Fibroblast of peridontal ligament (primary cell): ENCODE measurements around the gene ADK.
A peak's percentile ranks its signal among the peaks of the same experiment; 100 is the strongest.

ENCODE experiments used
- DNase-seq: peaks from one replicate; pipeline ENCODE4 v3.0.0-alpha.2; 2010; ENCODE audit errors: extremely low read depth

Gene ADK

GRCh38 chr10:74672430-74673165 is 521.6 kb downstream of the ADK start:
- DNase-seq, result no peak

GRCh38 chr10:74674927-74675326 is 523.9 kb downstream of the ADK start:
- no peak for DNase-seq

GRCh38 chr10:74675484-74675883 is 524.5 kb downstream of the ADK start:
- DNase-seq, result no peak

- no peak for DNase-seq
Measured at GRCh38 chr10:74677951-74678350, 526.9 kb downstream of the ADK start.

GRCh38 chr10:74681917-74682627 is 531.1 kb downstream of the ADK start:
- peak; percentile 7 for DNase-seq

GRCh38 chr10:74683067-74683466 is 532.0 kb downstream of the ADK start:
- DNase-seq, result no peak

GRCh38 chr10:74683621-74684364 is 532.8 kb downstream of the ADK start:
- no peak for DNase-seq

- no peak for DNase-seq
Measured at GRCh38 chr10:74684462-74684861, 533.4 kb downstream of the ADK start.

- no peak for DNase-seq
Measured at GRCh38 chr10:74685564-74685963, 534.5 kb downstream of the ADK start.

GRCh38 chr10:74690393-74690792 is 539.4 kb downstream of the ADK start:
- no peak for DNase-seq

GRCh38 chr10:74691164-74691563 is 540.1 kb downstream of the ADK start:
- DNase-seq, result no peak

GRCh38 chr10:74704629-74705357 is 553.8 kb downstream of the ADK start:
- peak; percentile 45 for DNase-seq

- DNase-seq, result no peak
Measured at GRCh38 chr10:74705358-74705980, 554.4 kb downstream of the ADK start.

GRCh38 chr10:74706966-74707365 is 555.9 kb downstream of the ADK start:
- DNase-seq, result no peak

GRCh38 chr10:74708246-74708645 is 557.2 kb downstream of the ADK start:
- DNase-seq, result no peak

GRCh38 chr10:74718208-74718607 is 567.2 kb downstream of the ADK start:
- DNase-seq, result no peak

- DNase-seq, result no peak
Measured at GRCh38 chr10:74728225-74728624, 577.2 kb downstream of the ADK start.

GRCh38 chr10:74730246-74730645 is 579.2 kb downstream of the ADK start:
- no peak for DNase-seq

GRCh38 chr10:74733612-74734011 is 582.6 kb downstream of the ADK start:
- DNase-seq, result no peak

GRCh38 chr10:74736029-74736428 is 585.0 kb downstream of the ADK start:
- DNase-seq, result no peak

- DNase-seq, result peak; percentile 14
Measured at GRCh38 chr10:74738052-74738451, 587.0 kb downstream of the ADK start.

- no peak for DNase-seq
Measured at GRCh38 chr10:74738542-74738941, 587.5 kb downstream of the ADK start.
